WTC11 (cell line): ENCODE data around the gene NRSN1. TPM values are rescaled to one million over a fixed set of nuclear protein-coding genes. Genes with fewer than 3 reads are reported as not detected.

Source experiments
- ATAC-seq: fragments of 200-7000 bp; cut with Tn5 transposase; 2 replicates; pipeline ENCODE4 v1.10.0; 2021; ENCODE audit warnings: mild to moderate bottlenecking, moderate library complexity
- CTCF ChIA-PET: fragments of 300-600 bp; sonication (Branson Sonifier 250); formaldehyde crosslinking; loops from one replicate; lab custom pipeline; 2021; ENCODE audit warnings: antibody characterized with exemption; lab: Charles Lee
- POLR2A ChIA-PET: fragments of 350-600 bp; sonication (Branson Sonifier 250); formaldehyde crosslinking; loops from one replicate; lab custom pipeline; 2021; ENCODE audit warnings: antibody characterized with exemption; lab: Charles Lee
- DNase-seq: peaks from one replicate; pipeline ENCODE4 v3.0.0; 2021; ENCODE audit warnings: low spot score
- H3K27ac Mint-ChIP-seq: 2 replicates; pipeline ENCODE4 v1.8.0; 2021; ENCODE audit warnings: mixed read lengths
- H3K27me3 Mint-ChIP-seq: 2 replicates; pipeline ENCODE4 v1.8.0; 2021; ENCODE audit warnings: low read depth, mild to moderate bottlenecking, moderate library complexity, mixed read lengths
- H3K36me3 Mint-ChIP-seq: 2 replicates; pipeline ENCODE4 v1.8.0; 2021; ENCODE audit warnings: mixed read lengths
- H3K4me1 Mint-ChIP-seq: 2 replicates; pipeline ENCODE4 v1.8.0; 2022; ENCODE audit warnings: mixed read lengths
- H3K4me3 Mint-ChIP-seq: 2 replicates; pipeline ENCODE4 v1.8.0; 2021; ENCODE audit warnings: mild to moderate bottlenecking, moderate library complexity, mixed read lengths
- H3K9me3 Mint-ChIP-seq: 2 replicates; pipeline ENCODE4 v1.8.0; 2021; ENCODE audit warnings: mixed read lengths
- CBFB ChIP-seq: sonication (generic); formaldehyde crosslinking; IDR thresholded peaks from 2 replicates; pipeline ENCODE4 v1.8.1; 2022; ENCODE audit warnings: mild to moderate bottlenecking, low read depth, missing genetic modification reagents
- CREM ChIP-seq: sonication (generic); formaldehyde crosslinking; IDR thresholded peaks from 2 replicates; pipeline ENCODE4 v1.8.1; 2022; ENCODE audit warnings: mild to moderate bottlenecking, missing genetic modification reagents, moderate library complexity
- CTCF ChIP-seq: fragments of 200-600 bp; IDR thresholded peaks from 2 replicates; pipeline ENCODE4 v1.8.0; 2022; ENCODE audit warnings: antibody characterized with exemption
- E2F4 ChIP-seq: sonication (generic); formaldehyde crosslinking; IDR thresholded peaks from 2 replicates; pipeline ENCODE4 v1.8.1; 2022; ENCODE audit warnings: low read depth, mild to moderate bottlenecking, moderate library complexity, missing genetic modification reagents, borderline replicate concordance
- ERG ChIP-seq: fragments of 250-450 bp; sonication (Bioruptor Pico); IDR thresholded peaks from 2 replicates; pipeline ENCODE4 v1.8.0; 2021; ENCODE audit warnings: mild to moderate bottlenecking
- FOXK1 ChIP-seq: sonication (generic); formaldehyde crosslinking; IDR thresholded peaks from 2 replicates; pipeline ENCODE4 v1.8.0; 2022; ENCODE audit warnings: mild to moderate bottlenecking, moderate library complexity, missing genetic modification reagents
- GTF2I ChIP-seq: fragments of 250-450 bp; sonication (Bioruptor Pico); conservative IDR thresholded peaks from 2 replicates; pipeline ENCODE4 v1.4.0; 2021; ENCODE audit warnings: mild to moderate bottlenecking
- JAZF1 ChIP-seq: fragments of 250-450 bp; sonication (Bioruptor Pico); IDR thresholded peaks from 2 replicates; pipeline ENCODE4 v1.9.0; 2021; ENCODE audit warnings: moderate library complexity, mild to moderate bottlenecking, inconsistent platforms
- JUN ChIP-seq: sonication (generic); formaldehyde crosslinking; IDR thresholded peaks from 2 replicates; pipeline ENCODE4 v1.8.0; 2023; ENCODE audit warnings: mild to moderate bottlenecking, missing genetic modification reagents
- KAT7 ChIP-seq: sonication (generic); formaldehyde crosslinking; IDR thresholded peaks from 2 replicates; pipeline ENCODE4 v1.8.1; 2023; ENCODE audit warnings: missing genetic modification reagents, mild to moderate bottlenecking, borderline replicate concordance
- MYBL2 ChIP-seq: sonication (generic); formaldehyde crosslinking; IDR thresholded peaks from 2 replicates; pipeline ENCODE4 v1.8.1; 2023; ENCODE audit warnings: mild to moderate bottlenecking, moderate library complexity, missing genetic modification reagents
- NR2C2 ChIP-seq: sonication (generic); formaldehyde crosslinking; IDR thresholded peaks from 2 replicates; pipeline ENCODE4 v1.8.0; 2022; ENCODE audit warnings: mild to moderate bottlenecking, missing genetic modification reagents
- NR3C1 ChIP-seq: sonication (generic); formaldehyde crosslinking; conservative IDR thresholded peaks from 2 replicates; pipeline ENCODE4 v1.8.1; 2023; ENCODE audit warnings: low read depth, mild to moderate bottlenecking, missing genetic modification reagents
- PREB ChIP-seq: sonication (generic); formaldehyde crosslinking; IDR thresholded peaks from 2 replicates; pipeline ENCODE4 v1.8.1; 2022; ENCODE audit warnings: mild to moderate bottlenecking, missing genetic modification reagents, moderate library complexity, borderline replicate concordance
- SMAD3 ChIP-seq: sonication (generic); formaldehyde crosslinking; IDR thresholded peaks from 2 replicates; pipeline ENCODE4 v1.8.0; 2022; ENCODE audit warnings: missing genetic modification reagents, mild to moderate bottlenecking, borderline replicate concordance
- TEAD1 ChIP-seq: sonication (generic); formaldehyde crosslinking; IDR thresholded peaks from 2 replicates; pipeline ENCODE4 v1.8.0; 2022; ENCODE audit warnings: mild to moderate bottlenecking, missing genetic modification reagents
- ZNF138 ChIP-seq: sonication (generic); formaldehyde crosslinking; conservative IDR thresholded peaks from 2 replicates; pipeline ENCODE4 v1.8.1; 2022; ENCODE audit warnings: mild to moderate bottlenecking, moderate library complexity, missing genetic modification reagents
- ZNF416 ChIP-seq: fragments of 250-450 bp; sonication (Bioruptor Pico); IDR thresholded peaks from 2 replicates; pipeline ENCODE4 v1.9.0; 2021; ENCODE audit warnings: mild to moderate bottlenecking, inconsistent platforms
- ZNF423 ChIP-seq: fragments of 250-450 bp; sonication (Bioruptor Pico); IDR thresholded peaks from 2 replicates; pipeline ENCODE4 v2.1.2; 2022; ENCODE audit warnings: mild to moderate bottlenecking, moderate library complexity
- ZNF512 ChIP-seq: sonication (generic); formaldehyde crosslinking; IDR thresholded peaks from 2 replicates; pipeline ENCODE4 v1.8.1; 2022; ENCODE audit warnings: missing genetic modification reagents, borderline replicate concordance
- total RNA-seq: library from RNA; stranded (reverse); gene quantifications from 3 replicates; pipeline ENCODE4 v1.2.3, GENCODE V29; 2021
- TF ChIP-seq, protein P1 (sequence below): sonication (generic); formaldehyde crosslinking; IDR thresholded peaks from 2 replicates; pipeline ENCODE4 v1.8.1; 2023; ENCODE audit warnings: mild to moderate bottlenecking, missing genetic modification reagents, moderate library complexity
- TF ChIP-seq, protein P2 (sequence below): fragments of 250-450 bp; sonication (Bioruptor Pico); IDR thresholded peaks from 2 replicates; pipeline ENCODE4 v2.1.2; 2022; ENCODE audit warnings: mild to moderate bottlenecking, moderate library complexity

The NRSN1 gene
- total RNA-seq, 1 experiment from 2014 or later, result not detected

- TF ChIP-seq ZNF423 (CRISPR knock-in tag), result no peak
- TF ChIP-seq E2F4 (CRISPR knock-in tag), result no peak
Measured at GRCh38 chr6:24148154-24148570, 22.1 kb downstream of the NRSN1 start (continued).

GRCh38 chr6:24148684-24149083 lies 22.7 kb downstream of the NRSN1 start:
- TF ChIP-seq ZNF416 (no peak), KAT7 (CRISPR knock-in tag) (no peak)
- Mint-ChIP-seq H3K27ac (no peak overlapping the region), H3K4me1 (no peaks in the 10 kb centered on the region), H3K9me3 (peaks cover 9% of the 10 kb centered on the region; the same call in 1 of the 2 replicates), H3K4me3 (no peak overlapping the region), H3K27me3 (no peaks in the 10 kb centered on the region), H3K36me3 (no peaks in the 10 kb centered on the region)
- DNase-seq, result no peak
- ChIA-PET CTCF (interaction anchor here (1.6 kb wide), 1 partner anchor 56 kb away, joined by 6 read pairs; no protein-coding TSS in a partner anchor), POLR2A (no interaction called here)
- ATAC-seq, result no peak

- Mint-ChIP-seq H3K27me3 (no peaks in the 10 kb centered on the region), H3K9me3 (peaks cover 9% of the 10 kb centered on the region; the same call in 1 of the 2 replicates), H3K4me1 (no peaks in the 10 kb centered on the region), H3K4me3 (no peak overlapping the region), H3K36me3 (no peaks in the 10 kb centered on the region), H3K27ac (no peak overlapping the region)
- DNase-seq, result no peak
- ChIA-PET POLR2A (no interaction called here), CTCF (interaction anchor here (0.6 kb wide), 1 partner anchor 708 kb away, joined by 4 read pairs; no protein-coding TSS in a partner anchor)
- no peak for ATAC-seq
- TF ChIP-seq CBFB (CRISPR knock-in tag), result no peak
- no peak for TF ChIP-seq ERG
- TF ChIP-seq JUN, result no peak
Measured at GRCh38 chr6:24149296-24149695, 23.3 kb downstream of the NRSN1 start.

- no peak for DNase-seq
- ChIA-PET POLR2A (no interaction called here), CTCF (interaction anchor here (0.6 kb wide), 1 partner anchor 709 kb away, joined by 4 read pairs; no protein-coding TSS in a partner anchor)
- Mint-ChIP-seq H3K27me3 (no peaks in the 10 kb centered on the region), H3K9me3 (peaks cover 9% of the 10 kb centered on the region; the same call in 1 of the 2 replicates), H3K36me3 (no peaks in the 10 kb centered on the region), H3K4me1 (no peaks in the 10 kb centered on the region), H3K4me3 (no peak overlapping the region), H3K27ac (no peak overlapping the region)
- ATAC-seq, result no peak
- no peak for TF ChIP-seq GTF2I
- TF ChIP-seq FOXK1 (CRISPR knock-in tag), result no peak
- TF ChIP-seq CTCF, result no peak
- no peak for TF ChIP-seq PREB
- TF ChIP-seq SMAD3 (CRISPR knock-in tag), result no peak
- no peak for TF ChIP-seq ZNF512
- TF ChIP-seq MYBL2 (CRISPR knock-in tag), result no peak
- TF ChIP-seq NR2C2 (CRISPR knock-in tag), result no peak
- no peak for TF ChIP-seq ZNF138 (CRISPR knock-in tag)
- TF ChIP-seq TEAD1 (CRISPR knock-in tag), result no peak
- TF ChIP-seq, protein P1, sequence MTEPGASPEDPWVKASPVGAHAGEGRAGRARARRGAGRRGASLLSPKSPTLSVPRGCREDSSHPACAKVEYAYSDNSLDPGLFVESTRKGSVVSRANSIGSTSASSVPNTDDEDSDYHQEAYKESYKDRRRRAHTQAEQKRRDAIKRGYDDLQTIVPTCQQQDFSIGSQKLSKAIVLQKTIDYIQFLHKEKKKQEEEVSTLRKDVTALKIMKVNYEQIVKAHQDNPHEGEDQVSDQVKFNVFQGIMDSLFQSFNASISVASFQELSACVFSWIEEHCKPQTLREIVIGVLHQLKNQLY, result no peak
- no peak for TF ChIP-seq CREM
- TF ChIP-seq, protein P2, sequence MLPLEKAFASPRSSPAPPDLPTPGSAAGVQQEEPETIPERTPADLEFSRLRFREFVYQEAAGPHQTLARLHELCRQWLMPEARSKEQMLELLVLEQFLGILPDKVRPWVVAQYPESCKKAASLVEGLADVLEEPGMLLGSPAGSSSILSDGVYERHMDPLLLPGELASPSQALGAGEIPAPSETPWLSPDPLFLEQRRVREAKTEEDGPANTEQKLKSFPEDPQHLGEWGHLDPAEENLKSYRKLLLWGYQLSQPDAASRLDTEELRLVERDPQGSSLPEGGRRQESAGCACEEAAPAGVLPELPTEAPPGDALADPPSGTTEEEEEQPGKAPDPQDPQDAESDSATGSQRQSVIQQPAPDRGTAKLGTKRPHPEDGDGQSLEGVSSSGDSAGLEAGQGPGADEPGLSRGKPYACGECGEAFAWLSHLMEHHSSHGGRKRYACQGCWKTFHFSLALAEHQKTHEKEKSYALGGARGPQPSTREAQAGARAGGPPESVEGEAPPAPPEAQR (CRISPR knock-in tag), result no peak
- TF ChIP-seq NR3C1 (CRISPR knock-in tag), result no peak
- TF ChIP-seq JAZF1 (CRISPR knock-in tag), result no peak
Measured at GRCh38 chr6:24149836-24150235, 23.8 kb downstream of the NRSN1 start.
